Activated CD4-positive, alpha-beta T cell treated with anti-CD3 and anti-CD28 coated beads, Interleukin-2, amount 10 ng/mL, durations not matched to agents 7 days and 5 days (primary cell): ENCODE measurements around the gene SLC19A1. TPM values are rescaled to one million over a fixed set of nuclear protein-coding genes. Genes with fewer than 3 reads are reported as not detected.
"Not testable (repeated sequence)": the region's sequence is repeated elsewhere in the genome, so short reads cannot be mapped to it uniquely, and the experiment has no call there.

Source experiments
- CTCF ChIA-PET: fragments of 350-600 bp; sonication (Branson Sonifier 250); formaldehyde crosslinking; loops from one replicate; lab custom pipeline; 2021; ENCODE audit warnings: antibody characterized with exemption; lab: Charles Lee
- POLR2A ChIA-PET: fragments of 350-600 bp; sonication (Branson Sonifier 250); formaldehyde crosslinking; loops from one replicate; lab custom pipeline; 2021; ENCODE audit warnings: antibody characterized with exemption; lab: Charles Lee
- DNase-seq: peaks from one replicate; pipeline ENCODE4 v3.0.0-alpha.2; 2020
- H3K27ac Mint-ChIP-seq: one replicate; pipeline ENCODE4 v1.8.0; 2021; ENCODE audit warnings: mild to moderate bottlenecking, moderate library complexity, mixed read lengths
- H3K27me3 Mint-ChIP-seq: one replicate; pipeline ENCODE4 v1.8.0; 2021; ENCODE audit warnings: mixed read lengths
- H3K36me3 Mint-ChIP-seq: one replicate; pipeline ENCODE4 v1.8.0; 2021; ENCODE audit warnings: low read depth, mixed read lengths
- H3K4me1 Mint-ChIP-seq: one replicate; pipeline ENCODE4 v1.8.0; 2021; ENCODE audit warnings: mixed read lengths
- H3K4me3 Mint-ChIP-seq: one replicate; pipeline ENCODE4 v1.8.0; 2021; ENCODE audit warnings: mild to moderate bottlenecking, moderate library complexity, mixed read lengths
- H3K9me3 Mint-ChIP-seq: one replicate; pipeline ENCODE4 v1.8.0; 2021; ENCODE audit warnings: mixed read lengths
- total RNA-seq, 2 experiments: library from RNA; stranded (reverse); gene quantifications; one replicate each; pipeline ENCODE4 v1.2.3, GENCODE V29; 2021

SLC19A1 gene
- total RNA-seq, 2 experiments from 2014 or later = 43.8 to 46.8 TPM

- no peak overlapping the region for H3K27ac Mint-ChIP-seq
- peaks cover 4% of the 10 kb centered on the region for H3K4me1 Mint-ChIP-seq
- H3K9me3 Mint-ChIP-seq = no peaks in the 10 kb centered on the region
- no peak for DNase-seq
- ChIA-PET POLR2A (no interaction called here), CTCF (no interaction called here)
- H3K27me3 Mint-ChIP-seq = no peaks in the 10 kb centered on the region
- H3K4me3 Mint-ChIP-seq = no peak overlapping the region
- H3K36me3 Mint-ChIP-seq = peaks cover 5% of the 10 kb centered on the region
Measured at GRCh38 chr21:45510466-45510955, 31.7 kb downstream of the SLC19A1 start.

DNA sequence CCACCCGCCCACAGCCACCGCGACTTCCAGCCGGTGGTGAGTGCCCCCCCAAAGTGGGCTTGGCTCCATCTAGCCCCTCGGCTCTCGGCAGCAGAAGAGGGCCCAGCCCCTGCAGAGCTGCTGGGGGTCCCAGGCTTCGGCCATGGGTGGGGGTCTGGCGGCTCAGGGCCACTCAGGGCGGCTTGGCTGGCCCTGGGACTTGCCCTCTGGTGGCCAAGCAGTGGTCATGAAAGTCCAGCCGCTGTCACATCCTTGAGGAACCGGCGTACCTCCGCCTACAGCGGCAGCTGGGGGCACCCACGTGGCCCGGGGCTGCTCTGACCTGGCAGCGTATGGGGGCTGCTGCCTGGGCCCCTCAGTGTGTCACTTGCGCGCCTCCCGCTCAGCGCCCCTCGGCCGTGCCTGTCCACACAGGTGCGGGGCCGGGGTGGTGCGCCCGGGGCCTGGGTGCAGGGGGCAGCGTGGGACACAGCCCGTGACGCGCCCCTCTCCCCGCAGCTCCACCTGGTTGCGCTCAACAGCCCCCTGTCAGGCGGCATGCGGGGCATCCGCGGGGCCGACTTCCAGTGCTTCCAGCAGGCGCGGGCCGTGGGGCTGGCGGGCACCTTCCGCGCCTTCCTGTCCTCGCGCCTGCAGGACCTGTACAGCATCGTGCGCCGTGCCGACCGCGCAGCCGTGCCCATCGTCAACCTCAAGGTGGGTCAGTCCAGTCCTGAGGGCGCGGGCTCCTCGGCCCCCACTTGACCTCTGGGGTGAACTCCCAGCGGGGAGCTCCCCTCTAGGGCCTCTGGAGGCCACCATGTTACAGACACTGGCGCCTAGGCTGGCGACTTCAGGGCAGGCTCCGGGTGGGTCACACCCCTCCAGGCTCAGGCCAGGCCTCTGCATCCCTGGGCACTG lies 32.4 kb downstream of the SLC19A1 start:
- H3K36me3 Mint-ChIP-seq = peaks cover 3% of the 10 kb centered on the region
- POLR2A ChIA-PET = no interaction called here
- H3K9me3 Mint-ChIP-seq = no peaks in the 10 kb centered on the region
- no peak for DNase-seq
- no peaks in the 10 kb centered on the region for H3K27me3 Mint-ChIP-seq
- H3K4me3 Mint-ChIP-seq = no peak overlapping the region
- H3K4me1 Mint-ChIP-seq = peaks cover 4% of the 10 kb centered on the region
- H3K27ac Mint-ChIP-seq = no peak overlapping the region
- CTCF ChIA-PET = no interaction called here

DNA sequence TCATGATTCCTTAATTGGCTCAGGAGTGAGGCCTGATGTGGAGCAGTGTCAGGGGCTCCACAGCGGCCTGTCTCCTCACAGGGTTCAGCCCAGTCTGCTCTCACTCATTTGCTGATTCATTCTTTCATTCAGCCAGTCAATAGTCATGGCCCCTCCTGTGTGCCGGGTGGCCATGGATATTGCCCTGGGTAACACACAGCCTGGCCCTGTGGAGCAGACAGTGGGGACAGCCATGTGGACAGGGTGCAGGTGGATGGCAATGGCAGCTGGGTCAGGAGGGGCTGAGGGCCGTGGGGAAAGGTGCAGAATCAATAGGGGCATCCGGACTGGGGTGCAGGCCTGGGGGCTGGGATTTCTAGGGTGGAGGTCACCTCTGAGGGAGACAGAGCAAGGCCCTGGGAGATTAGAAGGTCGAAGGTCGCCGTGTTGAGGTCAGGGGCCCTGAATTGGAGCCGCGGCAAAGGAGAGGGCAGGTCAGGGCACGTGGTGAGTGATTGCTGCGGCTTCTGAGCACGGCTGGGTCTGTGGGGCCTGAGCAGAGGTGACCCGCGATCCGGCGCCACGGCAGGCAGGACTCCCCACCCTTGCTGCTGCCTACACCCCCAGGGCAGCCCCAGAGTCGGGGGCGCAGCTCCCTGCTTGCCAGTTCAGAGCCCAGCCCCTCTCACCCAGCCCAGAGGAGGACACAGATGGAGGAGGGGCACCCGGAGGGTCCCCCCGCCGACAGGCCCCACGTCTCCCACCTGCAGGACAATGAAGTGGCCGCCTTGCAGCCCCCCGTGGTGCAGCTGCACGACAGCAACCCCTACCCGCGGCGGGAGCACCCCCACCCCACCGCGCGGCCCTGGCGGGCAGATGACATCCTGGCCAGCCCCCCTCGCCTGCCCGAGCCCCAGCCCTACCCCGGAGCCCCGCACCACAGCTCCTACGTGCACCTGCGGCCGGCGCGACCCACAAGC lies 33.4 kb downstream of the SLC19A1 start:
- POLR2A ChIA-PET = no interaction called here
- peak overlapping the region; percentile 22 for H3K27ac Mint-ChIP-seq
- H3K27me3 Mint-ChIP-seq = no peaks in the 10 kb centered on the region
- CTCF ChIA-PET = no interaction called here
- H3K4me3 Mint-ChIP-seq = no peak overlapping the region
- no peaks in the 10 kb centered on the region for H3K9me3 Mint-ChIP-seq
- H3K36me3 Mint-ChIP-seq = peaks cover 2% of the 10 kb centered on the region
- DNase-seq = no peak
- peaks cover 4% of the 10 kb centered on the region for H3K4me1 Mint-ChIP-seq

DNA sequence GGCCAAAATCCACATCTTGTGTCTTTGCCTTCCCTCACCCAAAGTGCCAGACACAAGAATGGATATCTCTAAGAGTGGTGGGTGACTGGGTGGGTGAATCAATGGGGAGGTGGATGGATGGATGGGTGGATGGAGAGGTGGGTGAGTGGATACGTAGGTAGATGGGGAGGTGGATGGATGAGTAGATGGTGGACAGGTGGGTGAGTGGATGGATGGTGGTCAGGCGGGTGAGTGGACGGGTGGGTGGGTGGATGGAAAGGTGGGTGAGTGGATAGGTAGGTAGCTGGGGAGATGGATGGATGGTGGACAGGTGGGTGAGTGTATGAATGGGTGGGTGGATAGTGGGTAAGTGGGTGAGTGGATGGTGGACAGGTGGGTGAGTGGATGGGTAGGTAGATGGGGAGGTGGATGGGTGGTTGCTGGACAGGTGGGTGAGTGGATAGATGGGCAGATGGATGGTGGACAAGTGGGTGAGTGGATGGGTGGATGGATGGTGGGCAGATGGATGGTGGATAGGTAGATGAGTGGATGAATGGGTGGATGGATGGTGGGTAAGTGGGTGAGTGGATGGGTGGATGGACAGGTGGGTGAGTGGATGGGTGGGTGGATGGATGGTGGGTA lies 34.2 kb downstream of the SLC19A1 start:
- Mint-ChIP-seq H3K4me1 (no peaks in the 10 kb centered on the region), H3K9me3 (no peaks in the 10 kb centered on the region), H3K36me3 (no peaks in the 10 kb centered on the region), H3K27ac (no peak overlapping the region), H3K4me3 (no peak overlapping the region), H3K27me3 (no peaks in the 10 kb centered on the region)
- DNase-seq = no peak
- CTCF ChIA-PET = no interaction called here
- POLR2A ChIA-PET = no interaction called here

GRCh38 chr21:45507523-45507875 lies 34.7 kb downstream of the SLC19A1 start:
- Mint-ChIP-seq H3K4me1 (no peaks in the 10 kb centered on the region), H3K27me3 (no peaks in the 10 kb centered on the region), H3K27ac (no peak overlapping the region), H3K4me3 (no peak overlapping the region), H3K9me3 (peaks cover 2% of the 10 kb centered on the region), H3K36me3 (no peaks in the 10 kb centered on the region)
- POLR2A ChIA-PET = no interaction called here
- no peak for DNase-seq
- CTCF ChIA-PET = no interaction called here

DNA sequence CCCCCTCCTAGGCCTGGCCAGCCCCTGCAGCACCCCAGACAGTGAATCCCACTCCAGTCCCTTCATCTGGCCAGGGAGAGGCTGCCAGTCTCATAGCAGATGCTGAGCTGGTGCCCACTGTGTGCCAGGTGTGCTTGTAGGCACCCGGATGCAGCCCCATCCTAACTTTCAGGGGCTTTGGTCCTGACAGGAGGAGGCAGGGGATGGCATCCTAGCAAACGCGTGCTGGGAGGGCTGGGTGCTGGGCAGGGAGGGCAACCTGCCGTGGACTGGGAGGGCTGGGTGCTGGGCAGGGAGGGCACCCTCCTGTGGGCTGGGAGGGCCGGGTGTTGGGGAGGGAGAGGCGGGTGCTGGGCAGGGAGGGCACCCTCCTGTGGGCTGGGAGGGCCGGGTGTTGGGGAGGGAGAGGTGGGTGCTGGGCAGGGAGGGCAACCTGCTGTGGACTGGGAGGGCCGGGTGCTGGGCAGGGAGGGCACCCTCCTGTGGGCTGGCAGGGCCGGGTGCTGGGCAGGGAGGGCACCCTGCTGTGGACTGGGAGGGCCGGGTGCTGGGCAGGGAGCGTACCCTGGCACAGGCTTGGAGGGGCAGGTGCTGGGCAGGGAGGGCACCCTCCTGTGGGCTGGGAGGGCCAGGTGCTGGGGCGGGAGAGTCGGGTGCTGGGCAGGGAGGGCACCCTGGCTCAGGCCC lies 35.3 kb downstream of the SLC19A1 start:
- Mint-ChIP-seq H3K9me3 (peaks cover 2% of the 10 kb centered on the region), H3K4me1 (no peaks in the 10 kb centered on the region), H3K36me3 (no peaks in the 10 kb centered on the region), H3K4me3 (no peak overlapping the region), H3K27ac (peak overlapping the region; percentile 50), H3K27me3 (no peaks in the 10 kb centered on the region)
- no peak for DNase-seq
- CTCF ChIA-PET = no interaction called here
- POLR2A ChIA-PET = no interaction called here

DNA sequence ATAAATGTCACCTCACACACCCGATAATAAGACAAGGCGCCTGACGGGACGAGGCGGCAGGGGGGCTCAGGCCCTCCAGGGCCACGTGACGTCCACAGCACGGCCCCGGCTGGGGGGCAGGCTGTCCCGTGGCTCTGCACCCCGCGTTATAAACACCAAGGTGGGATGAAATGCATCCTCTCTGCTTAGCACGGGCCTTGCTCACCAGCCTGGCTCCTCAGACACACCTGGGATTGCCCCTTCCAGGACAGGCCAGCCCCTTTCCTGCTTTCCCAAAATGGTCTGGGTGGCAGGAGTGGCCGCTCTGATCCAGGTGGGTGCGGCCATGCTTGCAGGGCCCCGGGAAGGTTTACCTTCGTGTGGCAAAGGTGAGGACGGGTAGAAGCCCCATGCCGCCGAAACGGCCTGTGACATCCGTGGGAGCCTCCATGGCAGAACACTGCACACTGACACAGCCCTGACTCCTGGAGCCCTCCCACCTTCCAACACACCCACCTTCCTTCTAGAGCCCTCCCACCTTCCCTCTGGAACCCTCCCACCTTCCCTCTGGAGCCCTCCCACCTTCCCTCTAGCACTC lies 35.9 kb downstream of the SLC19A1 start:
- Mint-ChIP-seq H3K4me3 (no peak overlapping the region), H3K27ac (no peak overlapping the region), H3K9me3 (peaks cover 2% of the 10 kb centered on the region), H3K36me3 (no peaks in the 10 kb centered on the region), H3K4me1 (no peaks in the 10 kb centered on the region), H3K27me3 (no peaks in the 10 kb centered on the region)
- CTCF ChIA-PET = no interaction called here
- DNase-seq = no peak
- POLR2A ChIA-PET = no interaction called here

DNA sequence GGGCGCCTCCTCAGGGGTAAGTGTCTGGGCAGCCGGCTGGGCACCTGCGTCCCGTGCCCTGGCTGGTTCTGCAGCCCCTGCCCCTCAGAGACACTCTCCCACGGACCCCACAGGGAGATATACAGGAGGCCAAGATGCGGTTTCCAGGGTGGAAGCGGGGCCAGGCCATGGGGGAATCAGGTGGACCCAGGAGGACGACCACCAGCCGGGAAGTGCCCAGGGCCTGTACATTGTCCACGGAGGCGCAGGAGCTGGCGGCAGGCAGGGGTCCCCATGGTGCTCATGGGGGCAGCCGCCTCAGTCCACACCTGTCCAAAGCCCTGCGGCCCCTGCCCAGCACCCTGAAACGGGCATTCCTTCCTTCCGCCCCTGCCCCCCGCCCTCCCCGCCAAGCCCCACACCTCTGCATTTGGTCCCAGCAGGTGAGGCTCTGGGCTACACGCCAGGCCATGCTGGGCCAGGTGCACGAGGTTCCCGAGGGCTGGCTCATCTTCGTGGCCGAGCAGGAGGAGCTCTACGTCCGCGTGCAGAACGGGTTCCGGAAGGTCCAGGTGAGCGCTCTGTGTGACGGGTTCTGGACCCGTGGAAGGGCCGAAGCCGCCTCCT lies 36.7 kb downstream of the SLC19A1 start:
- Mint-ChIP-seq H3K4me1 (no peaks in the 10 kb centered on the region), H3K27ac (no peak overlapping the region), H3K27me3 (no peaks in the 10 kb centered on the region), H3K36me3 (no peaks in the 10 kb centered on the region), H3K9me3 (peaks cover 2% of the 10 kb centered on the region), H3K4me3 (no peak overlapping the region)
- CTCF ChIA-PET = no interaction called here
- POLR2A ChIA-PET = no interaction called here
- no peak for DNase-seq

- CTCF ChIA-PET = interaction anchor here (1.2 kb wide), 1 partner anchor 21 kb away, joined by 5 read pairs; no protein-coding TSS in a partner anchor
- no peaks in the 10 kb centered on the region for H3K27me3 Mint-ChIP-seq
- H3K36me3 Mint-ChIP-seq = no peaks in the 10 kb centered on the region
- no peak overlapping the region for H3K27ac Mint-ChIP-seq
- no peak overlapping the region for H3K4me3 Mint-ChIP-seq
- H3K9me3 Mint-ChIP-seq = peaks cover 4% of the 10 kb centered on the region
- POLR2A ChIA-PET = no interaction called here
- DNase-seq = no peak
- H3K4me1 Mint-ChIP-seq = no peaks in the 10 kb centered on the region
Measured at GRCh38 chr21:45504516-45505415, 37.5 kb downstream of the SLC19A1 start.

- DNase-seq = no peak
- POLR2A ChIA-PET = no interaction called here
- no peaks in the 10 kb centered on the region for H3K36me3 Mint-ChIP-seq
Measured at GRCh38 chr21:45504021-45504515, 38.2 kb downstream of the SLC19A1 start.

DNA sequence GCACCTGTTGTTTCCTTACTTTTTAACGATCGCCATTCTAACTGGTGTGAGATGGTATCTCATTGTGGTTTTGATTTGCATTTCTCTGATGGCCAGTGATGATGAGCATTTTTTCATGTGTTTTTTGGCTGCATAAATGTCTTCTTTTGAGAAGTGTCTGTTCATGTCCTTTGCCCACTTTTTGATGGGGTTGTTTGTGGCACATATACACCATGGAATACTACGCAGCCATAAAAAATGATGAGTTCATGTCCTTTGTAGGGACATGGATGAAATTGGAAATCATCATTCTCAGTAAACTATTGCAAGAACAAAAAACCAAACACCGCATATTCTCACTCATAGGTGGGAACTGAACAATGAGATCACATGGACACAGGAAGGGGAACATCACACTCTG lies 39.0 kb downstream of the SLC19A1 start:
- H3K36me3 Mint-ChIP-seq, POLR2A ChIA-PET, H3K4me3 Mint-ChIP-seq, H3K27ac Mint-ChIP-seq, DNase-seq, CTCF ChIA-PET, H3K4me1 Mint-ChIP-seq, H3K27me3 Mint-ChIP-seq: not testable (repeated sequence)
- H3K9me3 Mint-ChIP-seq = peaks cover 10% of the 10 kb centered on the region

More at GRCh38 chr21:45504021-45504515, 38.2 kb downstream of the SLC19A1 start:
- Mint-ChIP-seq H3K27me3 (no peaks in the 10 kb centered on the region), H3K4me3 (no peak overlapping the region), H3K27ac (no peak overlapping the region), H3K9me3 (peaks cover 7% of the 10 kb centered on the region), H3K4me1 (no peaks in the 10 kb centered on the region)
- CTCF ChIA-PET = interaction anchor here (1.2 kb wide), 1 partner anchor 21 kb away, joined by 5 read pairs; no protein-coding TSS in a partner anchor
